Measurements from ENCODE around the gene AOAH. TPM values are rescaled to one million over a fixed set of nuclear protein-coding genes. Genes with fewer than 3 reads are reported as not detected.

Gene AOAH
- total and polyA plus RNA-seq, 2 of the 4 experiments (the other 2 are of a cell fraction) = not detected

- no peak overlapping the region for H3K4me3 ChIP-seq (ENCODE audit: insufficient read depth, low read depth, low read length)
- CTCF ChIA-PET = interaction anchor here (0.9 kb wide), 1 partner anchor 65 kb away, joined by 3 read pairs; no protein-coding TSS in a partner anchor
These were observed 118.8 kb downstream of the AOAH start for GRCh38 chr7:36605261-36606051.

More at GRCh38 chr7:36605261-36606051, 118.8 kb downstream of the AOAH start:
- Histone ChIP-seq H3K56ac (ENCODE audit: extremely low read depth, insufficient read depth, low read length) (no peak overlapping the region), H3K27ac (ENCODE audit: insufficient read depth, low read length) (no peak overlapping the region), H4K5ac (ENCODE audit: low read depth, low read length) (no peak overlapping the region), H4K8ac (ENCODE audit: low read depth in 2 of 2, low read length in 2 of 2) (no peak overlapping the region), H3K9ac (ENCODE audit: low read depth, low read length) (no peak overlapping the region), H2BK5ac (ENCODE audit: low read depth, low read length, poor library complexity, severe bottlenecking) (no peak overlapping the region), H3K4me1 (ENCODE audit: control insufficient read depth, insufficient read depth, low read length) (no peaks in the 10 kb centered on the region), H2BK120ac (ENCODE audit: low read depth, low read length) (no peak overlapping the region), H3K4me2 (ENCODE audit: low read depth, low read length) (no peak overlapping the region), H4K91ac (ENCODE audit: insufficient read depth, low read depth, low read length) (no peak overlapping the region), H3K9me3 (ENCODE audit: control insufficient read depth, insufficient read depth, low read length) (no peaks in the 10 kb centered on the region), H3K14ac (replicated peaks; ENCODE audit: low read depth, low read length) (no peak overlapping the region), H2AK5ac (ENCODE audit: low read depth, low read length) (no peak overlapping the region), H2BK15ac (ENCODE audit: low read depth, low read length) (no peak overlapping the region), H4K20me1 (ENCODE audit: insufficient read depth, low read length) (no peaks in the 10 kb centered on the region), H3K27me3 (ENCODE audit: control insufficient read depth, insufficient read depth, low read length) (peaks cover 20% of the 10 kb centered on the region), H3K9me1 (ENCODE audit: insufficient read depth, low read length) (no peaks in the 10 kb centered on the region), H3K4ac (ENCODE audit: low read depth, low read length) (no peak overlapping the region), H2AK9ac (replicated peaks; ENCODE audit: low read depth, low read length, poor library complexity) (no peak overlapping the region), H3K18ac (ENCODE audit: low read depth, low read length) (no peak overlapping the region), H3K36me3 (ENCODE audit: control insufficient read depth, insufficient read depth, low read length) (no peaks in the 10 kb centered on the region), H3K23ac (ENCODE audit: low read depth, low read length) (no peak overlapping the region), H2BK20ac (ENCODE audit: low read depth, low read length) (no peak overlapping the region), H2AFZ (replicated peaks; ENCODE audit: low read length, poor library complexity) (no peak overlapping the region), H3K79me1 (ENCODE audit: low read depth in 1 of 2, low read length in 2 of 2) (no peaks in the 10 kb centered on the region)
- no peak for ATAC-seq (ENCODE audit: low read depth)
- TF ChIP-seq MXI1 (IDR thresholded peaks at IDR 0.05; ENCODE audit: borderline replicate concordance, low read depth, low read length) (no peak), NFE2L2 (IDR thresholded peaks at IDR 0.05; ENCODE audit: low read depth, low read length) (no peak), FOS (IDR thresholded peaks at IDR 0.05; ENCODE audit: low read depth, low read length) (no peak), BHLHE40 (IDR thresholded peaks at IDR 0.05; ENCODE audit: low read depth, low read length) (no peak), CHD1 (IDR thresholded peaks at IDR 0.05; ENCODE audit: low read depth, low read length) (no peak)
- dilution Hi-C loops (cut with HindIII; ENCODE audit: low sequenced_read_pairs, unreplicated experiment) (no loop called here), intact Hi-C loops (cut with micrococcal nuclease) (no loop called here), in situ Hi-C loops (cut with MboI; ENCODE audit: low sequenced_read_pairs) (no loop called here)
- no CpG with 5 or more reads among the region's 7 CpGs for WGBS, 2 experiments (ENCODE audit: extremely low coverage in 2 of 2, insufficient read length in 1 of 2)
- BruUV-seq (replicated peaks) = no TSS peak
- no peak for DNase-seq
- POLR2A ChIA-PET (ENCODE audit: unreplicated experiment) = no interaction called here

Measured in IMR-90 (cell line).